Left lung (tissue), 10 donors: Measurements from ENCODE around the gene VWF. TPM values are rescaled to one million over a fixed set of nuclear protein-coding genes. Genes with fewer than 3 reads are reported as not detected.

Experiments
- ATAC-seq: fragments of 200-7000 bp; cut with Tn5 transposase; one replicate; pipeline ENCODE4 v1.9.1; 2020; ENCODE audit warnings: moderate library complexity
- DNase-seq, 4 donors: peaks; one replicate each; pipeline ENCODE4 v3.0.0-alpha.2; 2013 to 2020
- H3K27ac ChIP-seq, 2 donors: fragments of 200-600 bp; sonication (generic) in 1 of 2; one replicate each; pipeline versions ENCODE4 v1.5.0 to v1.8.0; 2020 to 2021
- H3K27me3 ChIP-seq, 2 donors: fragments of 200-600 bp; sonication (generic) in 1 of 2; one replicate each; pipeline versions ENCODE4 v1.5.0 to v1.8.0; 2020 to 2021
- H3K36me3 ChIP-seq, 2 donors: fragments of 200-600 bp; sonication (generic) in 1 of 2; one replicate each; pipeline versions ENCODE4 v1.5.0 to v1.8.0; 2020 to 2021
- H3K4me1 ChIP-seq, 2 donors: fragments of 200-600 bp; one replicate each; pipeline ENCODE4 v1.8.0; 2021
- H3K4me3 ChIP-seq, 2 donors: fragments of 200-600 bp; sonication (generic) in 1 of 2; one replicate each; pipeline versions ENCODE4 v1.5.0 to v1.8.0; 2020 to 2021; ENCODE audit warnings: mild to moderate bottlenecking in 1 of 2
- H3K9me3 ChIP-seq, 2 donors: fragments of 200-600 bp; sonication (generic) in 1 of 2; one replicate each; pipeline versions ENCODE4 v1.5.0 to v1.8.0; 2020 to 2021
- intact Hi-C, 2 donors: fragments of 100-400 bp; cut with DNase I; formaldehyde crosslinking; loops; one replicate each; pipeline versions ENCODE4 v1.11.2 to v1.14.2; 2022
- polyA plus RNA-seq, 6 donors: library from polyadenylated mRNA; unstranded; fragments of 120-200 nt; gene quantifications; one replicate each; pipeline ENCODE4 v1.2.1, GENCODE V29; 2013; ENCODE audit not compliant: insufficient read length in 6 of 6
- total RNA-seq, 2 donors: library from RNA; stranded (reverse); fragmentation: NEBNext Ultra II Directional; extraction: Animal tissue kit (Norgen Biotek cat#: 25700); gene quantifications; one replicate each; pipeline ENCODE4 v1.2.1, GENCODE V29; 2021
- TF ChIP-seq, protein P1 (sequence below), 2 donors: fragments of 200-600 bp; sonication (generic) in 1 of 2; IDR thresholded peaks; one replicate each; pipeline versions ENCODE4 v1.5.0 to v1.8.0; 2021; ENCODE audit warnings: antibody characterized with exemption in 2 of 2
- donor health status: DM: no; HTN: yes; CAD: no.
- donor health status: DM: no; HTN: no; CAD: no.

Gene VWF
- total and polyA plus RNA-seq, 8 donors = 123 to 401 (median 147) TPM

- DNase-seq (no peak), ATAC-seq (peak; percentile 73)
- Histone ChIP-seq H3K36me3 (no peaks in the 10 kb centered on the region), H3K4me1 (peaks cover 0 to 17% of the 10 kb centered on the region in 2 donors), H3K27ac (peak overlapping the region; percentile 13 to 50), H3K4me3 (no peak overlapping the region), H3K27me3 (no peaks in the 10 kb centered on the region), H3K9me3 (no peaks in the 10 kb centered on the region)
- intact Hi-C loops = no loop called here
- TF ChIP-seq, protein P1, sequence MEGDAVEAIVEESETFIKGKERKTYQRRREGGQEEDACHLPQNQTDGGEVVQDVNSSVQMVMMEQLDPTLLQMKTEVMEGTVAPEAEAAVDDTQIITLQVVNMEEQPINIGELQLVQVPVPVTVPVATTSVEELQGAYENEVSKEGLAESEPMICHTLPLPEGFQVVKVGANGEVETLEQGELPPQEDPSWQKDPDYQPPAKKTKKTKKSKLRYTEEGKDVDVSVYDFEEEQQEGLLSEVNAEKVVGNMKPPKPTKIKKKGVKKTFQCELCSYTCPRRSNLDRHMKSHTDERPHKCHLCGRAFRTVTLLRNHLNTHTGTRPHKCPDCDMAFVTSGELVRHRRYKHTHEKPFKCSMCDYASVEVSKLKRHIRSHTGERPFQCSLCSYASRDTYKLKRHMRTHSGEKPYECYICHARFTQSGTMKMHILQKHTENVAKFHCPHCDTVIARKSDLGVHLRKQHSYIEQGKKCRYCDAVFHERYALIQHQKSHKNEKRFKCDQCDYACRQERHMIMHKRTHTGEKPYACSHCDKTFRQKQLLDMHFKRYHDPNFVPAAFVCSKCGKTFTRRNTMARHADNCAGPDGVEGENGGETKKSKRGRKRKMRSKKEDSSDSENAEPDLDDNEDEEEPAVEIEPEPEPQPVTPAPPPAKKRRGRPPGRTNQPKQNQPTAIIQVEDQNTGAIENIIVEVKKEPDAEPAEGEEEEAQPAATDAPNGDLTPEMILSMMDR (IDR thresholded peaks at IDR 0.05) = no peak
These were observed 10.6 kb downstream of the VWF start for GRCh38 chr12:6113691-6114475.

DNA sequence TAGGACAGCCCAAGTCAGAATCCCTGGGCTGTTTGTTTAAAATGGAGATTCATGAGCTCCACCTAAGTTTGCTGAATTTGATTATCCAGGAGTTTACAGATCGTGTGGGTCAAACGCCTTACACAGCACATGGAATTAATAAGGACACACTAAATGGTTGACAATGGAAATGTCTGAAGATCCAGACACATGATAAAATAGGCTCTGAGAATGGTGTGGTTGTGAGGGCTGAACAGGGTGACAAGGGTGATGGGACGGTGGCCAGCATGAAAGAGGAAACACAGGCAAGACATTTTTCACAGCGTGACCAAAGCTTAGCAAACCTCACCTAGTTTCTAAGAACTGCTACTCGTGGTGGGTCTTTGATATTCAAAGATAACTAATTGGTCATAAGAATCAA lies 12.5 kb downstream of the VWF start:
- H3K27ac ChIP-seq = no peak overlapping the region
- intact Hi-C loops = no loop called here
- ATAC-seq = no peak
- no peak for DNase-seq
- TF ChIP-seq, protein P1 (IDR thresholded peaks at IDR 0.05) = no peak
- H3K4me1 ChIP-seq = peaks cover 0 to 17% of the 10 kb centered on the region in 2 donors
- no peaks in the 10 kb centered on the region for H3K36me3 ChIP-seq
- no peaks in the 10 kb centered on the region for H3K27me3 ChIP-seq
- no peak overlapping the region for H3K4me3 ChIP-seq
- no peaks in the 10 kb centered on the region for H3K9me3 ChIP-seq

GRCh38 chr12:6110006-6110405 lies 14.5 kb downstream of the VWF start:
- no peaks in the 10 kb centered on the region for H3K9me3 ChIP-seq
- TF ChIP-seq, protein P1 (IDR thresholded peaks at IDR 0.05) = no peak
- no peaks in the 10 kb centered on the region for H3K27me3 ChIP-seq
- no peak for ATAC-seq
- DNase-seq = no peak
- intact Hi-C loops = no loop called here
- H3K27ac ChIP-seq = no peak overlapping the region
- no peaks in the 10 kb centered on the region for H3K36me3 ChIP-seq
- no peak overlapping the region for H3K4me3 ChIP-seq
- H3K4me1 ChIP-seq = peaks cover 0 to 9% of the 10 kb centered on the region in 2 donors

DNA sequence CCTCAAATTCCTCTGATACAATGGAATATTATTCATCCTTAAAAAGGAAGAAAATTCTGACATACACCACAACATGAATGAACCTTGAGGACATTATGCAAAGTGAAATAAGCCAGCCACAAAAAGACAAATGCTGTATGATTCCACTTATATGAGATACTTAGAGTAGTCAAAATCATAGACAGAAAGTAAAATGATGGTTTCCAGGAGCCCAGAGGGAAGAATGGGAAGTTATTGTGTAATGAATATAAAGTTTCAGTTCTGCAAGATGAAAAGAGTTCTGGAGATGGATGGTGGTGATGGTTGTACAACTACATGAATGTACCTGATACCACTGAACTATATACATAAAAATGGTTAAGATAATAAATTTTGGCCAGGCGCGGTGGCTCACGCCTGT lies 18.3 kb downstream of the VWF start:
- TF ChIP-seq, protein P1 (IDR thresholded peaks at IDR 0.05) = no peak
- Histone ChIP-seq H3K36me3 (no peaks in the 10 kb centered on the region), H3K4me1 (no peaks in the 10 kb centered on the region), H3K27me3 (no peaks in the 10 kb centered on the region), H3K4me3 (no peak overlapping the region), H3K9me3 (no peaks in the 10 kb centered on the region), H3K27ac (no peak overlapping the region)
- no peak for DNase-seq
- ATAC-seq = no peak
- intact Hi-C loops = no loop called here

DNA sequence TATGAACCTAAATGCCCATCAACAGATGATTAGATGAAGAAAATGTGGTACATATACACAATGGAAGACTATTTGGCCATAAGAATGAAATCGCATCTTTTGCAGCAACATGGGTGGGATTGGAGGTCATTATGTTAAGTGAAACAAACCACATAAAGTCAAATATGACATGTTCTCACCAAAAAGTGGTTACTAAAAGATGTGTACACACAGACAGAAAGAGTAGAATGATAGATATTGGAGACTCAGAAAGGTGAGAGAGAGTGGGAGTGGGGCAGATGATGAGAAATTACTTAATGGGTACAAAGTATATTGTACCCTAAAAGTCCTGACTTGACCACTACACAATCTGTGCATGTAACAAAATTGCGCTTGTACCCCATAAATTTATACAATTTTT lies 19.6 kb downstream of the VWF start:
- DNase-seq (no peak), ATAC-seq (no peak)
- no peaks in the 10 kb centered on the region for H3K36me3 ChIP-seq
- TF ChIP-seq, protein P1 (IDR thresholded peaks at IDR 0.05) = no peak
- intact Hi-C loops = no loop called here
- H3K27me3 ChIP-seq = no peaks in the 10 kb centered on the region
- H3K4me3 ChIP-seq = no peak overlapping the region
- no peak overlapping the region for H3K27ac ChIP-seq
- no peaks in the 10 kb centered on the region for H3K4me1 ChIP-seq
- no peaks in the 10 kb centered on the region for H3K9me3 ChIP-seq
